HL-60 (cell line): ENCODE measurements around the gene DCAF17.

Source experiments
- GABPA ChIP-seq: IDR thresholded peaks from 2 replicates; pipeline ENCODE4 v1.6.1; 2012; ENCODE audit warnings: low read depth
- POLR2AphosphoS5 ChIP-seq: IDR thresholded peaks from 2 replicates; pipeline ENCODE4 v1.6.1; 2012; ENCODE audit warnings: low read depth
- TF ChIP-seq, protein P1 (sequence below): IDR thresholded peaks from one replicate; pipeline ENCODE4 v1.5.1; 2011; ENCODE audit warnings: low read length, control low read depth, inconsistent platforms; ENCODE audit not compliant: insufficient read depth
- TF ChIP-seq, protein P2 (sequence below): IDR thresholded peaks from 2 replicates; pipeline ENCODE4 v1.6.1; 2012; ENCODE audit warnings: low read depth; ENCODE audit not compliant: insufficient replicate concordance

DNA sequence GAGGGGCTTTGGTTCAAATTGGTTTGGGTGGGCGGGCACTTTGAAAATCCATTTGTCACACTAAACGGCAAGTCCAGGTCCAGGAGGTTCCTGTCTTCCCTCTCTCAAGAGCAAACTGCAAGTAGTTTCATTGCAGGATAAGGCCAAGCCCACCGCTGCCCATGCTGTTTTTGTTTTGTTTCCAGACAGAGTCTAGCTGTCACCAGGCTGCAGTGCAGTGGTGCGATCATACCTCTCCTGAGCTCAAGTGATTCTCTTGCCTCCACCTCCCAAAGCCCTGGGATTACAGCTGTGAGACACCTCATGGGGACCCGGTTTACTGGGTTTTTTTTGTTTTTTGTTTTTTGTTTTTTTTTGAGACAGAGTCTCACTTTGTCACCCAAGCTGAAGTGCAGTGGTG lies 86.4 kb downstream of the DCAF17 start:
- TF ChIP-seq, protein P1, sequence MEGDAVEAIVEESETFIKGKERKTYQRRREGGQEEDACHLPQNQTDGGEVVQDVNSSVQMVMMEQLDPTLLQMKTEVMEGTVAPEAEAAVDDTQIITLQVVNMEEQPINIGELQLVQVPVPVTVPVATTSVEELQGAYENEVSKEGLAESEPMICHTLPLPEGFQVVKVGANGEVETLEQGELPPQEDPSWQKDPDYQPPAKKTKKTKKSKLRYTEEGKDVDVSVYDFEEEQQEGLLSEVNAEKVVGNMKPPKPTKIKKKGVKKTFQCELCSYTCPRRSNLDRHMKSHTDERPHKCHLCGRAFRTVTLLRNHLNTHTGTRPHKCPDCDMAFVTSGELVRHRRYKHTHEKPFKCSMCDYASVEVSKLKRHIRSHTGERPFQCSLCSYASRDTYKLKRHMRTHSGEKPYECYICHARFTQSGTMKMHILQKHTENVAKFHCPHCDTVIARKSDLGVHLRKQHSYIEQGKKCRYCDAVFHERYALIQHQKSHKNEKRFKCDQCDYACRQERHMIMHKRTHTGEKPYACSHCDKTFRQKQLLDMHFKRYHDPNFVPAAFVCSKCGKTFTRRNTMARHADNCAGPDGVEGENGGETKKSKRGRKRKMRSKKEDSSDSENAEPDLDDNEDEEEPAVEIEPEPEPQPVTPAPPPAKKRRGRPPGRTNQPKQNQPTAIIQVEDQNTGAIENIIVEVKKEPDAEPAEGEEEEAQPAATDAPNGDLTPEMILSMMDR = no peak
- no peak for TF ChIP-seq POLR2AphosphoS5
- TF ChIP-seq GABPA = no peak
- TF ChIP-seq, protein P2, sequence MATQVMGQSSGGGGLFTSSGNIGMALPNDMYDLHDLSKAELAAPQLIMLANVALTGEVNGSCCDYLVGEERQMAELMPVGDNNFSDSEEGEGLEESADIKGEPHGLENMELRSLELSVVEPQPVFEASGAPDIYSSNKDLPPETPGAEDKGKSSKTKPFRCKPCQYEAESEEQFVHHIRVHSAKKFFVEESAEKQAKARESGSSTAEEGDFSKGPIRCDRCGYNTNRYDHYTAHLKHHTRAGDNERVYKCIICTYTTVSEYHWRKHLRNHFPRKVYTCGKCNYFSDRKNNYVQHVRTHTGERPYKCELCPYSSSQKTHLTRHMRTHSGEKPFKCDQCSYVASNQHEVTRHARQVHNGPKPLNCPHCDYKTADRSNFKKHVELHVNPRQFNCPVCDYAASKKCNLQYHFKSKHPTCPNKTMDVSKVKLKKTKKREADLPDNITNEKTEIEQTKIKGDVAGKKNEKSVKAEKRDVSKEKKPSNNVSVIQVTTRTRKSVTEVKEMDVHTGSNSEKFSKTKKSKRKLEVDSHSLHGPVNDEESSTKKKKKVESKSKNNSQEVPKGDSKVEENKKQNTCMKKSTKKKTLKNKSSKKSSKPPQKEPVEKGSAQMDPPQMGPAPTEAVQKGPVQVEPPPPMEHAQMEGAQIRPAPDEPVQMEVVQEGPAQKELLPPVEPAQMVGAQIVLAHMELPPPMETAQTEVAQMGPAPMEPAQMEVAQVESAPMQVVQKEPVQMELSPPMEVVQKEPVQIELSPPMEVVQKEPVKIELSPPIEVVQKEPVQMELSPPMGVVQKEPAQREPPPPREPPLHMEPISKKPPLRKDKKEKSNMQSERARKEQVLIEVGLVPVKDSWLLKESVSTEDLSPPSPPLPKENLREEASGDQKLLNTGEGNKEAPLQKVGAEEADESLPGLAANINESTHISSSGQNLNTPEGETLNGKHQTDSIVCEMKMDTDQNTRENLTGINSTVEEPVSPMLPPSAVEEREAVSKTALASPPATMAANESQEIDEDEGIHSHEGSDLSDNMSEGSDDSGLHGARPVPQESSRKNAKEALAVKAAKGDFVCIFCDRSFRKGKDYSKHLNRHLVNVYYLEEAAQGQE = no peak
